ENCODE data around the gene PIWIL1. TPM values are rescaled to one million over a fixed set of nuclear protein-coding genes. Genes with fewer than 3 reads are reported as not detected.

Gene PIWIL1
- total and polyA plus RNA-seq, 2 donors (not counting 3 experiments of a cell fraction or from before 2014, with no cell fraction given), result not detected

DNA sequence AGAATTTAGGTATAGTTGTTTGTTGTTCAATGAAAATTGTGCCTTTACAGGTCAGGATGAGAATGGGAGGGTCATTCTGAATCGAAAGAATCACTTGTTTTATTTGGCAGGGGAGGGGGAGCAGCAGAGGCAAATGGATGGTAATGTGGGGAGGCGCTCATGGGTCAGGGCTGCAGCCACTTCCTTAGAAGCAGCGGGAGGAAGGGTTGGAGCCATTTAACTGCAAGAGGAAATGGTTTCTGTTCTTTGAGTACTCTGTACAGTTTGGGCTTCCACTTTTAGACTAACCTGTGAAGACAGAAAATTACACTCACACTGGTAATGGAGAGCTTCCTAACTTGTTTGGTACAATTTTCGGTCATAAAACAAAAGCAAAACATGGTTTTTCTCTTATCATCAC is 57.2 kb downstream of the PIWIL1 start:
- CTCF ChIA-PET, result no interaction called here
- dilution Hi-C loops (cut with MboI; ENCODE audit: extremely low pct_ligation_motif_present, low sequenced_read_pairs), result no loop called here

More for the DNA sequence above, 57.2 kb downstream of the PIWIL1 start:
- Histone ChIP-seq H3K9me1 (replicated peaks; ENCODE audit: control insufficient read depth, extremely low read depth, insufficient read depth, low read length) (no peaks in the 10 kb centered on the region), H3K27ac (ENCODE audit: insufficient read depth, low read depth, low read length) (no peak overlapping the region), H3K4me2 (ENCODE audit: insufficient read depth, low read length) (no peak overlapping the region), H3K4me3 (replicated peaks in 1 of 3; ENCODE audit: insufficient read depth in 1 of 3, low read depth in 1 of 3, low read length in 3 of 3) (no peak overlapping the region), H3K27me3 (ENCODE audit: control insufficient read depth in 2 of 2, insufficient read depth in 2 of 2, low read length in 2 of 2) (no peaks in the 10 kb centered on the region), H3K4me1 (ENCODE audit: control insufficient read depth, extremely low read depth, insufficient read depth, low read length) (no peaks in the 10 kb centered on the region), H3K79me2 (ENCODE audit: control insufficient read depth, insufficient read depth, low read length) (no peaks in the 10 kb centered on the region), H3K9ac (replicated peaks; ENCODE audit: extremely low read depth, insufficient read depth, low read length) (no peak overlapping the region), H4K20me1 (replicated peaks; ENCODE audit: control insufficient read depth, extremely low read depth, insufficient read depth, low read length) (no peaks in the 10 kb centered on the region), H3K9me3 (replicated peaks; ENCODE audit: control insufficient read depth, insufficient read depth, low read length) (peaks cover 6% of the 10 kb centered on the region), H2AFZ (ENCODE audit: low read depth, low read length) (no peak overlapping the region), H3K36me3 (ENCODE audit: control insufficient read depth in 2 of 2, extremely low read depth in 1 of 2, insufficient read depth in 2 of 2, low read length in 2 of 2) (no peaks in the 10 kb centered on the region)
- POLR2A ChIA-PET, result no interaction called here
- DNase-seq (ENCODE audit: low read depth, low spot score) (no peak), FAIRE-seq (no peak)
- BruUV-seq (replicated peaks), result no TSS peak
- intact Hi-C loops (cut with micrococcal nuclease), result no loop called here
- TF ChIP-seq GATA2 (IDR thresholded peaks at IDR 0.05; ENCODE audit: insufficient read depth, insufficient read length, low read depth, low read length) (no peak), JUN (IDR thresholded peaks at IDR 0.05; ENCODE audit: borderline replicate concordance, insufficient read depth, insufficient read length, low read depth) (no peak), FOS (IDR thresholded peaks at IDR 0.05; ENCODE audit: borderline replicate concordance, insufficient read depth, low read length) (no peak), POLR2A (IDR thresholded peaks at IDR 0.05; ENCODE audit: low read depth, low read length) (no peak), MYC (IDR thresholded peaks at IDR 0.05; ENCODE audit: low read depth, low read length) (no peak), EZH2 (IDR thresholded peaks at IDR 0.05; ENCODE audit: borderline replicate concordance, low read depth, low read length, severe bottlenecking) (no peak), POLR2AphosphoS5 (IDR thresholded peaks at IDR 0.05; ENCODE audit: insufficient read depth, low read depth, low read length) (no peak)
- TF ChIP-seq, protein P1, sequence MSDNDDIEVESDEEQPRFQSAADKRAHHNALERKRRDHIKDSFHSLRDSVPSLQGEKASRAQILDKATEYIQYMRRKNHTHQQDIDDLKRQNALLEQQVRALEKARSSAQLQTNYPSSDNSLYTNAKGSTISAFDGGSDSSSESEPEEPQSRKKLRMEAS (IDR thresholded peaks at IDR 0.05; ENCODE audit: insufficient read depth, insufficient read length), result no peak
- TF ChIP-seq, protein P2, sequence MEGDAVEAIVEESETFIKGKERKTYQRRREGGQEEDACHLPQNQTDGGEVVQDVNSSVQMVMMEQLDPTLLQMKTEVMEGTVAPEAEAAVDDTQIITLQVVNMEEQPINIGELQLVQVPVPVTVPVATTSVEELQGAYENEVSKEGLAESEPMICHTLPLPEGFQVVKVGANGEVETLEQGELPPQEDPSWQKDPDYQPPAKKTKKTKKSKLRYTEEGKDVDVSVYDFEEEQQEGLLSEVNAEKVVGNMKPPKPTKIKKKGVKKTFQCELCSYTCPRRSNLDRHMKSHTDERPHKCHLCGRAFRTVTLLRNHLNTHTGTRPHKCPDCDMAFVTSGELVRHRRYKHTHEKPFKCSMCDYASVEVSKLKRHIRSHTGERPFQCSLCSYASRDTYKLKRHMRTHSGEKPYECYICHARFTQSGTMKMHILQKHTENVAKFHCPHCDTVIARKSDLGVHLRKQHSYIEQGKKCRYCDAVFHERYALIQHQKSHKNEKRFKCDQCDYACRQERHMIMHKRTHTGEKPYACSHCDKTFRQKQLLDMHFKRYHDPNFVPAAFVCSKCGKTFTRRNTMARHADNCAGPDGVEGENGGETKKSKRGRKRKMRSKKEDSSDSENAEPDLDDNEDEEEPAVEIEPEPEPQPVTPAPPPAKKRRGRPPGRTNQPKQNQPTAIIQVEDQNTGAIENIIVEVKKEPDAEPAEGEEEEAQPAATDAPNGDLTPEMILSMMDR (IDR thresholded peaks at IDR 0.05; ENCODE audit: extremely low read depth in 1 of 2, insufficient read depth in 1 of 2, low read depth in 1 of 2, low read length in 2 of 2), result no peak

All from endothelial cell of umbilical vein (primary cell).